HG03108 (cell line): ENCODE measurements around the gene DCLK3.

Experiments used
- ATAC-seq: cut with Tn5 transposase; IDR thresholded peaks from one replicate; pipeline ENCODE4 v1.9.1; 2021; ENCODE audit warnings: moderate library complexity; ENCODE audit not compliant: unreplicated experiment

The DCLK3 gene

DNA sequence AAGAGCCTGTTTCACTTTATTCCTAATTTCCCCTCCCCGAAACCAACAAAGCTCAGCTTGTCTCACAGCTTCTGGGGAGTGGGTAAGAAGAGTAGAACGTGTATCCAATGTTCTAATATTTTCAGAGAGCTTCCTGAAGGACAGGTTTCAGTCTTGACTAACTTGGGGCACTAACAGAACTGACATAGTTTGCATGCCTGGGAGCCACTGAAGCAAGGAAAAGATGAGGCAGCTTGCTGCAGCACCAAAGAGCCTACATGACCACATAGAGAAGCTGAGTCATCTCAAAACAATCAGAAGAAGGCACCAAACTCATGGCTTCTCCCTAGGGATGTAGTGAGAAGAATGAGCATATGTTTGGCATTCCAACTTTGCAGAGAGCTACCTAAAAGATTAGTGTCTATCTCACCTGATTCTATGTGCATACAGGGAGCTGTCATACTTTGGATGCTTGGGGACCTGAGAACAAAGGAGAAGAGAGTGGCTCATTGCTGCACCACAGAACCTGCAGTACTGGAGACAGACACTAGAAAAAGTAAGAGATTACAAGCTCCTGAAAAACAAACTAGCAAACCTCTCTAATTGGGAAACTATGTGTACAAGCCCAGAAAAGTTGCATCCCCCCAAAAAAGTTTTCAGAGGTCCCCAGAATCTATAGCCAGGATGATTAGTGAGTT, 86.9 kb downstream of the DCLK3 start:
- ATAC-seq: peak; percentile 57

DNA sequence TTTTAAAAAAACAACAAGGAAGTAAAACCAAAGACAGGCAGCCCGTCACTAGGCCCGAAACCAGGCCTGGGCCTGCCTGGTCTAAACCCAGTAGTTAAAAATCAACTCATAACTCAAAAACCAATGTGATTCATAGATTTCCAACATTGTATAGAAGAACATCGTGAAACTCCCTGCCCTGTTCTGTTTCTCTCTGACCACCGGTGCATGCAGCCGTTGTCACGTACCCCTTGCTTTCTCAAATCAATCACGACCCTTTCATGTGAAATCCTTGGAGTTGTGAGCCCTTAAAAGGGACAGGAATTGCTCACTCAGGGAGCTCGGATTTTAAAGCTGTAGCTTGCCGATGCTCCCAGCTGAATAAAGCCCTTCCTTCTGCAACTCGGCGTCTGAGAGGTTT, 89.5 kb downstream of the DCLK3 start:
- no peak for ATAC-seq

DNA sequence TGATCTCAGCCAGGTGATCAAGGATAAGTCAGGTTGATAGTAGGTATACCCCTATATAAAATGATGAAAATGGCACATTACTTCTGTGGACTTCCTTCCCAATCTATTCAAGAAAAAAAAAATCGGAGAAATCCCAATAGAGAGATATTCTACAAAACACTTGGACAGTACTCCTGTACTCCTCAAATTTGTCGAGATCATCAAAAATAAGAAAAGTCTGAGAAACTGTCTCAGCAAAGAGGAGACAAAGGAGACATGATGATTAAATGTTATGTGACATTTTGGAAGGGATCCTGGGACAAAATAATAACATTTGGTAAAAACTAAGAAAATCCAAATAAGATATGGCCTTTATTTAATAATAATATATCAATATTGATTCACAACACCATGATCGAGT, 94.6 kb downstream of the DCLK3 start:
- no peak for ATAC-seq

DNA sequence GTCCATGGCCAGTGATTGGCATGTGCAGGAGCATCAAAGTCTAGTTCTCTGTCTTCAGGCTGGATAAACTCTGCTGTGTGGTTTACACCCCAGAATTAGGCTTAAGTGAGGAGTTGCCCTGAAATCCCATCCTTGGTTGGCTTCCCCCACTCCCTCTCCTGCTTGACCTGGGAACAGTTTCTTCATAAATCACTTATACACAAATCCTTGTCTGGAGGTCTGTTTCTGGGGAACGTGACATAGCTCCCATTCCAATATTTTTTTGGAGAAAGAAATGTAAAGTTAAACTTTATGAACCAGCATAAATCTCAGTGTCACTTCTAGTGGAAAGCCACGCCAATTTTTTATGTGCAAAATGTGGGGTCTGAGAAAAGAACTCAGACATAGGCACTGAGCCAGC, 98.2 kb downstream of the DCLK3 start:
- ATAC-seq: no peak

DNA sequence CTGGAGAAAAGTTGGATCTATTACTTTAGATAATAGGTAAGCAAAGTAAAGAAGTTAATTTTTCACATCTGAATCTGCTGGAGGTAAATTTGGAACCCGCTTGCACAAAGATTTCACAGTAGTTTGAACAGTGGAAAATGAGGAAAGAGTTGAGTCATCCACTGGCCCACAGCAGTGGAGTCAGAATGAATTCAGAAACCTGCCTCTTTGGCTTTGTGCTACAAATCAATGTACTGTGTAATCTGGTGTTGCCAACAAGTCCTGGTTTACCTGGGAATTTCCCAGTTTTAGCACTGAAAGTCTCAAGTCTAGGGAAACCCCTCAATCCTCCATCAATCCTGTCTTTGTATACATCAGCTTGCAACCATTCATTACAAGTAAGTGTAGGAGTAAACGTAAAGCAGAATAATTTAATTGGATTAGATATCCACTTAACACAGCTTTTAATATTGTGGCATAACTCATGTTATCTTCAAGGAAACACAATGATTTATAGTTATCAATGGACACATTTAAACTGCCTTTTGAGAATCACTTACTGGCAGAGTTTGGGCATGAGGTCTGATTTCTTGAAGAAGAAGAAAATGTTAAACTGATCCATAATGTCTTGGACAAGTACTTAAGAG, 100.6 kb downstream of the DCLK3 start:
- ATAC-seq: no peak

DNA sequence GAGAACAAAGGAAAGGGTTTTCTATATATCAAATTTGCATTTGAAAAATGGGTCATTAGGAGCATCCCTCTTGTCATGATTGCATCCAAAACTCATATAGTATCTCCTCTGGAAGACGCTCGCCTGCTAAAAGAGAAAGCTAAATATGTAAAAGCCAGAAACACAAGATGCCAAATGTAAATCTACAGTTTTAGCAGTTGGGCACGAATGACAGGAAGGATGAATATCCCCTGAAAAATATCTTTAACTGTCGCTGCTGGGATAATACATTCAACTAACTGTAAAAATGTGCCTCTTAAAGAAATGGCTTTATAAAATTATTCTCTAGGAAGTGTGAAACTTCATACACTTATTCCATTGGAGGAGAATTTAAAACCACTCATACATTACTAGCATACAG, 101.7 kb downstream of the DCLK3 start:
- no peak for ATAC-seq
